ENCODE results near the gene GID8. TPM values are rescaled to one million over a fixed set of nuclear protein-coding genes. Genes with fewer than 3 reads are reported as not detected.

Gene GID8
- polyA plus RNA-seq, 1 donor: 57.8 TPM

- DNase-seq: no peak
These were observed 30.6 kb downstream of the GID8 start for GRCh38 chr20:62968378-62969178.

DNA sequence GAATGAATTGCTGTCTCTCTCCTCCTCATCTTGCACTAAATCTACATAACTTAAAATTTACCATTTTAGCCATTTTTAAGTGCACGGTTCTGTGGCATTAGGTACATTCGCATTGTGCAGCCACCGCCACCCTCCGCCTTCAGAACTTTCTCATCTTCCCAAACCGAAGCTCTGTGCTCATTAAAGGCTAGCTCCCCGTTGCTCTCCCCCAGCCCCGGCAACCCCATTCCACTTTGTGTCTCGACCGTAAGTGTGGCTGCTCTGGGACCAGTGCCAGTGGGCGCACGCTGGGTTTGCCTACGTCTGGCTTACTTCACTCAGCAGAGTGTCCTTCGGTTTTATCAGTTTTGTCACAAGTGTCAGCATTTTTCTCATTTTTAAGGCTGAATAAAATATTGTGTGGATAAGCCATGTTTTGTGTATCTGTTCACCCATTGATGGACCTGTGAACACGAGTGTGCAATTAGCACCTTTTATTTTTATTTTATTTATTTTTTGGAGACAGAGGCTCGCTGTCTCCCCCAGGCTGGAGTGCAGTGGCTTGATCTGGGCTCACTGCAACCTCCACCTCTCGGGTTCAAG lies 31.3 kb downstream of the GID8 start:
- no peak for DNase-seq

GRCh38 chr20:62969939-62970306 lies 32.0 kb downstream of the GID8 start:
- no peak for DNase-seq

DNA sequence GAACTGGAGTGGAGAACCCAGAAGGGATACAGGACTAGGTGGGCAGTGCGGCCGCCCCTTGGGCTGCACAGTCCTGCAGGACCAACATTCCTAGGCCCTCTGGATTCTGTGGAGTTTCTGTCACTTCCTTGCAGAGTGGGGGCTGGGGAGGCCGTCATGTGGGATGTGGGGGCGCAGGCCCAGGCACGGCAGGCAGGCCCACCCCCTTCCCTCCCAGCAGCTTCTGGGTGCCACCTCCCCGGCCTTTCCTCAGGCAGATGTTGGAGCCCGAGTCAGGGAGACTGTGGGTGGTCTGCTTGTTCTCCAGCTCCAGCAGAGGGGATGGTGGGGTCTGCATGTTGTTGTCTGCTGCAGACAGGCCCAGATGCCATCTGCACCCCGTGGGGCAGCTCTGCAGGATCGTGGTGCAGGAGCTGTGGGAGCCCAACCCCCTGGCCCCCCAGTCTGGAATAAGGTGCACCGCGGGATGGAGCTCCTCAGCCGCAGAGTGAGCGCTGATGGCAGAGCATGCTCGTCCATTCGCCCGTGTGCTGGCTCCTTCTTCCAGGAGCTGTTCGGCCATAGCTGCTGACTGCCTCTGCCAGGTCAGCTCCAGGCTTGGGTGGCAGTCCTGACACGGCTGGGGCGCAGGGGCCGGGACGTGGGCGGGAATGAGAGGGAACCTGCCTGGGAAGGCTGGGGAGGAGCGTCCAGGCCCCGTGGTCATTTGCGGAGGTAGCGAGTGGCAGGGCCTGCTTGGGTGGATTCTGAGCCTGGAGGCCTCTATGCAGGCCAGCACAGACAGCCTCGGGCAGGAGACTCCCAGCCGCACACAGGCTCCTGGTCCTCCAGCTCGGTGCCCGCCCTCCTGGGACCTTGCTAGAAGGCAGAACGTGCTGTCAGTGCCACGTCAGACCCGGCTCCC lies 32.6 kb downstream of the GID8 start:
- DNase-seq: no peak

- no peak for DNase-seq
These were observed 33.4 kb downstream of the GID8 start for GRCh38 chr20:62971211-62971949.

DNA sequence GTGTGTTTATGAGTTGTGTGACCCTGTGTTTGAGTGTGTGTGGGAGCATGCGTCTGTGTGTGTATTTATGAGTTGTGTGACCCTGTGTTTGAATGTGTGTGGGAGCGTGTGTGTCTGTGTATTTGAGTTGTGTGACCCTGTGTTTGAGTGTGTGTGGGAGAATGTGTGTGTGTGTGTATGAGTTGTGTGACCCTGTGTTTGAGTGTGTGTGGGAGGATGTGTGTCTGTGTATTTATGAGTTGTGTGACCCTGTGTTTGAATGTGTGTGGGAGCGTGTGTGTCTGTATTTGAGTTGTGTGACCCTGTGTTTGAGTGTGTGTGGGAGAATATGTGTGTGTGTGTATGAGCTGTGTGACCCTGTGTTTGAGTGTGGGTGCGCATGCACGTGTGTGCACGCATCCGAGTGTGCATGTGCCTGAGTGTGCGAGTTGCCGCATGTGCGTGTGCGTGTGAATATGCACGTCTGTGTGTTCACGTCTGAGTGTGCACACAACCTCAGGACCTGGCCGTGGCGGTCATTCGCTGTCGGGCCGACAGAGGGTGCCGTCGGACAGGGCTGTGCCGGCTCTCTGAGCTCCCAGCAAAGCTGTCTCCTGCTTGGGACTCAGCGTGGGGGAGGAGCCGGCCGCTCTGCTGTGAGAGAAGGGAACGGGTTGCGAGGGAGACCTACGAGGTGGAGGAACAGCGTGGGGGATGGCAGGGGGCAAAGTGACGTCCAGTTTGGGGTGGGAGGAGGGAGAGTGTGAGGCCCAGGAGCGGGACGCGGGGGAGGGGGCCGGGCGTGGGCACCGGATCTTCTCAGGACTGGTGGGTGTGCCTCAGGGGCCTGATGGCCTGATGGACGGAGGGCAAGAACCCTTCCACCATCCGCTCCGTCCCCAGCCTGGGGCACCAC lies 34.2 kb downstream of the GID8 start:
- DNase-seq: peak; percentile 79

DNA sequence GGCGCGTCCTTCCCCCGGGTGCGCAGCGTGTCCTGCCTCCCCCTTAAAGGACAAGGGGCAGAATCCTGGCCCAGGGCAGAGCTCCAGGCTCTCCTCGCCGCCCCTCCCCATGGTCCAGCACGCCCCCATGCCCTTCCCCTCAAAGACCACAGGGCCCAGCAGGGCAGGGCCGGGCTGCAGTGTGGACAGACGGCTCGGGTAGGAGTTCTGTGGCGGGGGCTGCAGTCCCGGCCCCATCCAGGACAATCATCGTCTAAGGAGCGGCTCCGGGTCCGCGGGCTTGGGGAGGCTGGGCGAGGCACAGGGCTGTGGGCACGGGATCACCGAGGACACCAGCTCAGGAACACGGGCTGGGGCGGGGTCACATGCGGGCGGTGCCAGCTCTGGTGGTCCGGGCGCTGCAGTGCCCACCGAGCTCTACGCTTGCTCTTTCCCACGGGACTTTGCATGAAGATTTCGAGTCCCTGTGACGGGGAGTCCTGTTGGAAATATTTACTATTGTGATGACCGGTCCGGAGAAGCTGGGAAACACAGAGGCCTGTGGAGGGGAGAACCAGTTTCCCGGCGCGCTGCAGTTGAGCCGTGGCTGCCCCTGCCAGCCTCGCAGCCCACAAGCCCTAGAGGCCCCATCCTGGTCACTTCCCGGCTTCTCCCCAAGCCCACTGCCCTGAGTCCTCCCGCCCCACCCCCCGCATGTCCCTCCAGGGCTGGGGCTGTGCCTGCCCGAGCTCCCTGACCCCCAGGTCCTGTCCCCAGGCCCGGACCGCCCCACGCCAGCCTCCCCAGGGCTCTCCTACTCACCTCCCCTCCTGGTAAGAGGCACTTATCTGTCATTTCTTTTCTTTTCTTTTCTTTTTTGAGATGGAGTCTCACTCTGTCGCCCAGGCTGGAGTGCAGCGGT lies 35.1 kb downstream of the GID8 start:
- no peak for DNase-seq

- DNase-seq: no peak
These were observed 37.4 kb downstream of the GID8 start for GRCh38 chr20:62975251-62975760.

DNA sequence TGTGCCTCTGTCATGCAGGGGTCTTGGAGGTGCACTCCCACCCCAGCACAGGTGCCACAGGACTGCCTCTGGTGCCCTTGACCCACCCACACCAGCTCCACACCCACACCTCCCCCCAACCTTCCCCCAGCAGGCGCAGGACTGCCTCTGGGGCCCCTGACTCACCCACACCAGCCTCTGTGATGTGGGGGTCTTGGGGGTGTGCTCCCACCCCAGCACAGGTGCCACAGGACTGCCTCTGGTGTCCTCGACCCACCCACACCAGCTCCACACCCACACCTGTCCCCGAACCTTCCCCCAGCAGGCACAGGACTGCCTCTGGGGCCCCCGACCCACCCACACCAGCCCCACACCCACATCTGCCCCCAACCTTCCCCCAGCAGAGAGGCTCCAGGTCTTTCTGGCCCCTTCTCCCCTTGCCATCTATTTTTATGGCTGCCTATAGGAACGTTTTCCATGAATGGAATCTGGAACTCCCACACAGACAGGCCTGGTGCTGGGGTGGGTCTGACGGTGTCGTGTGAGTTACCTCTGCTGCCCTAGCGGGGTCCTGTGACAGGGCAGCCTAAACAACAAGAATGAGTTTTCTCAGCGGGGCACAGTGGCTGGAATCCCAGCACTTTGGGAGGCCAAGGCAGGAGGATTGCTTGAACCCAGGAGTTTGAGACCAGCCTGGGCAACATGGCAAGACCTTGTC lies 38.0 kb downstream of the GID8 start:
- DNase-seq: no peak

GRCh38 chr20:62976886-62977285 lies 38.9 kb downstream of the GID8 start:
- DNase-seq: no peak

- no peak for DNase-seq
These were observed 39.9 kb downstream of the GID8 start for GRCh38 chr20:62977613-62978560.

DNA sequence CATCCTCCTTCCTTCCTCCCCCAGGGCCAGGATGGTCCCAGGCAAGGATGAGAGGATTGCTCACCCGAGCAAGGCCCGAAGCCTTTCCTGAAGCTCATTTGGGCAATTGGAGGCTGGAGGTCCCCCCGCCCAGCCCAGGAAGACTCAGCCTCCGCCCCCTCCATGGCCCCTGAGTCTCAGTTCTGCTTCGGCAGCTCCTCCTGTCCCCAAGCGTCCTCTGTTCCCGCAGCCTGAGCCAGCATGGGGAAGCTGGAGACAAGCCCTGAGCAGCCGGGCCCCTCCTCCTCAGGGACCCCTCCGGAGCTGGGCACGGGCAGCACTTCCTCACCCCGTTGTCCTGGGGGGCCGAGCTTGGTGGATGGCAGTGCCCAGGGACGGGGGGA lies 40.6 kb downstream of the GID8 start:
- no peak for DNase-seq

DNA sequence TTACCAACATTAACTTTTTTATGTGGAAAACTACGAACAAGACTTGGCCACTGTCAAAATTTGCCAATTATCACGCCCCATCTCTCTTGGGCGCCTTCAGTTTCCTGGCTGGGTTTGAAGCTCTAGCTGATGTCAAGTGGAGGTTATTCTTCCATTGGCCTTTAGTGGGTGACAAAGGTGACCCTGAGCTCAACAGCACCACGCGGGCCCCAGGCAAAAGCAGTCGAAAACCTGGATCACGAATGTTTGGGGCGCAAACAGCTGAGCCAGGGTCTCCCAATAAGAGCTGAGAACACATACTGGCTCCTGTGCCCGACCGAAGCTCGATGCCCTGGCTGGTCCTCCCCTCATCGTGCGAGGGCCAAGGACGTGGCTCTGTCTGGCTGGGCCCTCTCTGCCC lies 41.4 kb downstream of the GID8 start:
- DNase-seq: no peak

- DNase-seq: no peak
These were observed 42.0 kb downstream of the GID8 start for GRCh38 chr20:62979876-62980373.

DNA sequence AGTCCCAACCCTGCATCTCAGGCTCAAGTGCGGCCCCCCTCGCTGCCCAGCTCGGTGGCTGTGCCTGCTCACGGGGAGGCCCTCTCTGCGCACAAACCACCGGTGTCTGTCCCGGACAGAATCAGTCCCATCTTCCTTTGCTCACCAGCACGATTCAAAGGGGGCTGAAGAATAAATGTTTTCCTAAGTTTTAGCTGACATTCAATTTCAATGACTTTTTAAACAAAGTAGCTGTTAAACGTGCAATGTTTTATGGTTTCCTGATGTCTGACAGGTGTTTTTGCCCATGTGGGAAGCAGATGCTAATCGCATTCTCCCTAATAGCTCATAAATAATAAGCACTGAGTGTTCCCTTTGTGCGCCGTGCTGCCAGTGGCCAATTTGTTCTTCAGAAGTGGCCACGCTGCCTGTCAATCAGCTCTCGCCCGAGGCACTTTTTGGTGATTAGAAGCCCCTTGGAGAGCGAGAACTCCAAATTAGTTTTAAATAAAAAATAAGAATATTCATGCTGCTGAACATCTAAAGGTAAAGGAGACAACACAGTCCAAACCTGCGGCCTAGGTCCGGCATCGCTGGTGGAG lies 42.5 kb downstream of the GID8 start:
- no peak for DNase-seq

DNA sequence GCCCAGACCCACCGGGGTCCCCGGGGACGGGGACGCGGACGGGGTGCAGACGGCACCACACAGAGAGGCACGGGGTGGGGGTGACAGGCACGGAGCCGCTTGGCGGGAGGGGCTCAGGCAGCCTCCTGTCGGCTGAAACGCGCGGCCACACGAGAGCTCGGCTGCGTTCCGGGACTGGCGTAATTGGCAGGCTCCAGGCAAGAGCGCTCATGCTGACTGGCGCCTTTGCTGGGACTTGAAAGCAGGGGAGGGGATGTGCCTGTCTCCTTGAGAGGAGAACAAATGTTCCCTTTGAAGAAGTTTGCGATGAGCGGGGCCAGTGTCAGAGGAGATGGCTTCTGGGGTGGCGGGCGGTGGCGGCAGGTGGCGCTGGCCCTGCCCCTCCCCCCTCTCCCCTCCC lies 43.0 kb downstream of the GID8 start:
- DNase-seq: peak; percentile 25
